AG10803 (cell line): Measurements from ENCODE around the gene SLC9A9.

Source experiments
- DNase-seq: peaks from one replicate; pipeline ENCODE4 v3.0.0; 2010; ENCODE audit warnings: low read depth
- H3K4me3 ChIP-seq: 2 replicates; pipeline ENCODE4 v1.5.1; 2011; ENCODE audit warnings: mild to moderate bottlenecking, low read length, control low read depth
- TF ChIP-seq, protein P1 (sequence below): conservative IDR thresholded peaks from 2 replicates; pipeline ENCODE4 v1.5.1; 2011; ENCODE audit warnings: mild to moderate bottlenecking, low read length, control low read depth, inconsistent platforms

Gene SLC9A9

DNA sequence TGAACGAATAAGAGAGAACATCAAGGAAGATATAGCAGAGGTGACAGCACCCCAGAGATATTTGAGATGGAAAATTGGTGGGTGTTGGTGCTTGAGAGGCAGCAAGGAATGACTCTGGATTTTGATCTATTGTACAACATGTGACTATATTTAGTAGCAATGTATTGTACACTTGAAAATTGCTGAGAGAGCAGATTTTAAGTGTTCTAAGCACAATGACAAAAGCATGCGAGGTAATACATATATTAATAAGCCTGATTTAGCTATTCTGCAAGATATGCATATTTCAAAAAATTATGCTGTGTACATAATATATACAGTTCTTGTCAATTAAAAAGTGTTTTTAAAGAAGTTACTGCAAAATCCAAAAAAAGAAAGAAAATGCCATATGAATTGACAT lies 194.3 kb downstream of the SLC9A9 start:
- H3K4me3 ChIP-seq: no peak overlapping the region
- no peak for DNase-seq
- TF ChIP-seq, protein P1, sequence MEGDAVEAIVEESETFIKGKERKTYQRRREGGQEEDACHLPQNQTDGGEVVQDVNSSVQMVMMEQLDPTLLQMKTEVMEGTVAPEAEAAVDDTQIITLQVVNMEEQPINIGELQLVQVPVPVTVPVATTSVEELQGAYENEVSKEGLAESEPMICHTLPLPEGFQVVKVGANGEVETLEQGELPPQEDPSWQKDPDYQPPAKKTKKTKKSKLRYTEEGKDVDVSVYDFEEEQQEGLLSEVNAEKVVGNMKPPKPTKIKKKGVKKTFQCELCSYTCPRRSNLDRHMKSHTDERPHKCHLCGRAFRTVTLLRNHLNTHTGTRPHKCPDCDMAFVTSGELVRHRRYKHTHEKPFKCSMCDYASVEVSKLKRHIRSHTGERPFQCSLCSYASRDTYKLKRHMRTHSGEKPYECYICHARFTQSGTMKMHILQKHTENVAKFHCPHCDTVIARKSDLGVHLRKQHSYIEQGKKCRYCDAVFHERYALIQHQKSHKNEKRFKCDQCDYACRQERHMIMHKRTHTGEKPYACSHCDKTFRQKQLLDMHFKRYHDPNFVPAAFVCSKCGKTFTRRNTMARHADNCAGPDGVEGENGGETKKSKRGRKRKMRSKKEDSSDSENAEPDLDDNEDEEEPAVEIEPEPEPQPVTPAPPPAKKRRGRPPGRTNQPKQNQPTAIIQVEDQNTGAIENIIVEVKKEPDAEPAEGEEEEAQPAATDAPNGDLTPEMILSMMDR: no peak

DNA sequence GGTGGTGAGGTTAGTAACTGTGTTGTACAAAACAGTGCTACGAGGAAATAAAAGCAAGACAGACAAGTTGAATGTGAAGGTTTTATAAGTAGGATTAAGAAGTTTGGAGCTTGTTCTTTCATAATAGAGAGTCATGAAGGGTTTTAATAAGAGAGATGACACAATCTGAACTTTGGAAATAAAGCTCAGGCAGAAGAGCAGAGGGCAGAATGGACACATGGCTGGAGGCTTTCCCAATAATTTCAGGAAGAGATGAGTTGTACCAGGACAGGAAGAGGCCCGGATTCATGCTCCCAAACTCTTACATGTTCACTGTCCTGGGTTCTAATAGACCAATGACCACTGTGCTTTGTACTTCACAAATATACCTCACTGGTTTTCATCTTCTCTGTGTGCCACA lies 194.8 kb downstream of the SLC9A9 start:
- DNase-seq: no peak
- TF ChIP-seq, protein P1: no peak
- H3K4me3 ChIP-seq: no peak overlapping the region

DNA sequence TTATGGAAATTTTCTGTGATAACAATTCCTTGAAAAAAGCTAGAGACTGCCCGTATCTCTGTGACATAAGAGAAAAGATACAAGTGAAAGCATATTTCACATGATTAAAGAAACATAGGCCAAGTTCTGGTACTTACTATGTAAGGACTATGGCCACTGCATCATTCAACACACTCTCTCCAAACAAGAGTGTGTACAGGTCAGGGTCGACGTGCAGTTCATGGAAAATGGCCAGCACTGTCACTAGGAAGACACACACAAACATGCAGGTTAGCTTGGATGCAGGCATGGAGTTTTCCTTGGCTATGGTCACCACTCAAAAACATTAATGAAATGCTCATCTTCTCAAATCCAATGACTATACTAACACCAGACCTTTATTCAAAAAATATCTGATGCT lies 196.2 kb downstream of the SLC9A9 start:
- no peak for DNase-seq
- TF ChIP-seq, protein P1: no peak
- no peak overlapping the region for H3K4me3 ChIP-seq

DNA sequence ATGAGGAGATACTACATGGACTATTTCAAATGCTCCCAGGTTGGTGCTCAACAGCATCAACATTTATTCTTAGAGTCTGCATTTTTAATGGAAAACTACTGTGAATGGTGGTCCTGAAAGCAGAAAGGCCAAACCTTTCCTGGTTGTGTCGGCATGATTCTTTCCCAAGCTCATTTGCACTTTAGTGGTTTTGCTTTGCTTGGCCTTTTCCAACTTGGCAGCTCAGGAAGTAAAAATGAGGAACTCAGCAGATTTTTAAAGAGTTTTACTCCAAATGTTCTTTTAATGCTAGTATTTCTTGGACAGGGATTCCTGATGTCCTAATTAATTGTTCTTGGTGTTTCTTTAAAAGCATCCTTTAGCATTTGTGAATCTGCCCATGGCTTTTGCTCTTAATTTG lies 197.4 kb downstream of the SLC9A9 start:
- no peak for DNase-seq
- TF ChIP-seq, protein P1: no peak
- H3K4me3 ChIP-seq: no peak overlapping the region

DNA sequence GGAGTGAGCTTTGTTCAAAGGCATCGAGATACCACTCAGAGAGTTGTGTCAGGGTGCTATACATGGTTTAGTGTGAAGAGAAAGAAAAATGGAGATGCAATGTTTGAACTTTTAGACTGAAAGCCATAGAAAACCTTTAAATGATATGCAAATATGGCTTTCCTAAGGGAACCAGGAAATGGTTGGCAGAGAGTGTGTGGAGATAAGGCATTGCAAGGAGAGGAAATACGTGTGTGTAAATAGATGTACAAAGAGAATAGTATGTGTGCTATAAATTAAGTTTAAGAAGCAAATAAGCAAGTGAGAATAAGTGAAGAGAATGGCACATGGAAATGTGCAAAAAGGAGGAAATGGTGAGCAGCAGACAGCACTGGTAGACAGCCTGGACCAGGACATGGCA lies 198.1 kb downstream of the SLC9A9 start:
- H3K4me3 ChIP-seq: no peak overlapping the region
- TF ChIP-seq, protein P1: no peak
- no peak for DNase-seq

DNA sequence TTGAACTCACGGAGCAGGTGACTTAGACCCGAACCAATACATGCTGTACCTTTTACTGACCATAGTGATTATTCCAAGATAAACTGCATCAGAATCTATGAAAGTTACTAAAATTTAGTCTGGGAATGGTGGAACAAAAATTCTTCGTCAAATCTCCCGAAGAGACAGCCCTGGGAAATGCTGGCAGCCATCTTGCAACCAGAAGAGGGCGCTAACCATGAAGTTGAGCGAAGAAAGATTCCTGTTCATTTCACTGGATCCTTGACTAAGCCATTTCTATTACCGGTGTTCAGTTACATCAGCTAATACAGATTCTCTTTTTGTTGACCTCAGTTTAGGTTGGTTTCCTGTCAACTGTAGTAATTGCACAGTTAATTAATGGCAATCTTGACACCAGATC lies 199.6 kb downstream of the SLC9A9 start:
- no peak overlapping the region for H3K4me3 ChIP-seq
- TF ChIP-seq, protein P1: peak; percentile 25; the same call in 1 of the 2 replicates
- no peak for DNase-seq

DNA sequence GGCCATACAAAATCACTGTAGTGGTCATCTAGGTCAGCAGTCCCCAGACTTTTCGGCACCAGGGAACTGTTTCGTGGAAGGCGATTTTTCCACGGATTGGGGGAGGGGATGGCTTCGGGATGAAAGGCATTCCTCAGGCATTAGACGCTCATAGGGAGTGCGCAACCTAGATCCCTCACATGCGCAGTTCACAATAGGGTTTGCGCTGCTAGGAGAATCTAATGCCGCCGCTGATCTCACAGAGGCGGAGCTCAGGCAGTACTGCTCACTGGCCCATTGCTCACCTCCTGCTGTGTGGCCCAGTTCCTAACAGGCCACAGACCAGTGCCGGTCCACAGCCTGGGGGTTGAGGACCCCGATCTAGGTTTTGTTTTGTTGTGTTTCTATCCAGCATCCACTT lies 200.1 kb downstream of the SLC9A9 start:
- H3K4me3 ChIP-seq: no peak overlapping the region
- DNase-seq: no peak
- TF ChIP-seq, protein P1: no peak
